Activated gamma-delta T cell treated with Interleukin-2 at 50 U/mL for 16 hours (primary cell): ENCODE results near the gene SAC3D1.
"Not testable (repeated sequence)": the region's sequence is repeated elsewhere in the genome, so short reads cannot be mapped to it uniquely, and the experiment has no call there.

ENCODE experiments used
- DNase-seq: peaks from one replicate; pipeline ENCODE4 v3.0.0-alpha.2; 2020

Gene SAC3D1

GRCh38 chr11:65040847-65041622 is at the start of gene SAC3D1:
SAC3D1 (plus strand) TSS chr11:65041210; CDS start chr11:65041293, 83 bp downstream.
- peak; percentile 84 for DNase-seq

- no peak for DNase-seq
Measured at GRCh38 chr11:64994318-64994717, 46.7 kb upstream of the SAC3D1 start.

DNA sequence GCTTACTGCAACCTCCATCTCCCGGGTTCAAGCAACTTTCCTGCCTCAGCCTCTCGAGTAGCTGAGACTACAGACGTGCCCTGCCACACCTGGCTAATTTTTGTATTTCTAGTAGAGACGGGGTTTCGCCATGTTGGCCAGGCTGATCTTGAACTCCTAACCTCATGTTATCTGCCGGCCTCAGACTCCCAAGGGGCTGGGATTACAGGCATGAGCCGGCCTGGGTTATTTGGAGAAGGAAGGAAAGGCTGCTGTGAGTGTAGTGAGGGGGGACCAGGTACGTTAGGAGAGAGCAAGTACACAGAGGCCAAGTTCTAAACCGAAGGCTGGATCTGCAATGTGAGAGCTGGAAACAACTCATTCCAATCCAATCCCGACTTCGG is 44.7 kb upstream of the SAC3D1 start:
- DNase-seq = no peak

DNA sequence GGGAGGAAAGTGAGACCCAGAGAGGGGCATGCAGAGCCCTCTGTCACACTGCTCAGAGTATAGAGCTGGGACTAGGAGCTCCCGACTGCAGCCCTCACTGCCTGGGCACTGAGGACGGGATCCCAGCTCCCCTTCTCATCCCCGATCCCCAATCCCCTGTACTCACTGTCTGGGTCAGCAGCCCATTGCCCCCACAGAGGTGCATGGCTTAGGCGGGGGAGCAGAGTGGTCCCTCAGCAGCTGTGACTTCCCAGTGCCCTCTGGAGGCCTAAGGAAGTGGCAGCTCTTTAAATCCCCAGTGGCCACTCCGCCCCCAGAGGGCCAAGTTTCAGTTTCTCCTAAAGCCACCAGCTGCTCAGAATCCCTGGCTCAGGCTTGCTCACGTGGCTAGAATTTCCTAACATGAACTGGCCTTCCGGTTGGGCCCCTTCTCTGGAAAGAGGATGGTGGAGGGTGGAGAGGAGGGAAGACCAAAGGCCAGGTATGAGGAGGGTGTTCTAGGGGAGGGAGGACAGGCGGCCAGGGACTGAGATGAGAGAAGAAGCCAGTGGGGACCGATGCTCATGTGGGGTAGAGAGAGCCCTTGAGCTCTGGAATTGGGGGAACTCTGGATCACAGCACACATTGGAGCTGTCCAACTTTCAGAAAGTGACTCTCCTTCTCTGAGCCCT is 44.2 kb upstream of the SAC3D1 start, which contains the start of gene BATF2:
Gene BATF2, minus strand, starts transcription at position 262 of the 671 bp plus-strand sequence. Its CDS starts 57 bp downstream, at position 205.
- DNase-seq = no peak

- no peak for DNase-seq
Measured at GRCh38 chr11:64998141-64998540, 42.9 kb upstream of the SAC3D1 start.

GRCh38 chr11:64998690-64999431 is 42.1 kb upstream of the SAC3D1 start:
- no peak for DNase-seq

DNA sequence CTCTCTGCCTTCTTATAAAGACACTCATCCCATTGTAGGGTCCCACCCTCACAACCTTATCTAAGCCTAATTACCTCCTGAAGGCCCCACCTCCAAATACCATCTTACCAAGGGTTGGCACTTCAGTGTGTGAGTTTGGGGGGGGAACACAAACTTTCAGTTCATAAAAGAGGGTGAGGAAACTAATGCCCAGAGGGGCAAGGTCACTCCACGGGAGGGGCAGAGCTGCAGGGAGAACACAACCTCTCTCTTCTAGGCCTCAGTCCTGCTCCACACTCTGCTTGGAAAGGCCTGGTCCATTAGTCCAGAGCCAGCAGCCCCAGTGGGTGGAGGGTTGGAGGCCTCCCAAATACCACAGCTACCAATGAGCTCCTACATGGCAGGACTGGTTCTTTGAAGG is 41.5 kb upstream of the SAC3D1 start:
- DNase-seq = no peak

DNA sequence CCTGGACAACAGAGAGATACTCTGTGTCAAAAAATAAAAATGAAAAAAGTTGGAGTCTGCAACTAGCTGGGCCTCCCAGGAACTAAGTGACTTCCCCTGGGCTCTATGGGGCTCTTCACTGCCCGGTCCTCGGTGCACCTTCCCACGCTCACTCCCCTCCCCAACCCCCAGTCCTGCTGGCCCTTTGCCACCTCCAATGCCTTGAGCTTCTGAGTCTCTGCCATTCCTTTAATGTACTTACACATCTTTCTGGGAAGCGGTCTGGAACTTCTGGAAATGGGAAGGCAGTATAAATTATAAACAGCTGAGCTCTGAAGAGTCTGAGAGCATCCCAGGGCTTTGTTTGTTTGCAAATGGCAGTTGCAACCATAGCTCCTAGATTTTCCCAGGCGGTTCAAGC is 38.3 kb upstream of the SAC3D1 start:
- DNase-seq = no peak

DNA sequence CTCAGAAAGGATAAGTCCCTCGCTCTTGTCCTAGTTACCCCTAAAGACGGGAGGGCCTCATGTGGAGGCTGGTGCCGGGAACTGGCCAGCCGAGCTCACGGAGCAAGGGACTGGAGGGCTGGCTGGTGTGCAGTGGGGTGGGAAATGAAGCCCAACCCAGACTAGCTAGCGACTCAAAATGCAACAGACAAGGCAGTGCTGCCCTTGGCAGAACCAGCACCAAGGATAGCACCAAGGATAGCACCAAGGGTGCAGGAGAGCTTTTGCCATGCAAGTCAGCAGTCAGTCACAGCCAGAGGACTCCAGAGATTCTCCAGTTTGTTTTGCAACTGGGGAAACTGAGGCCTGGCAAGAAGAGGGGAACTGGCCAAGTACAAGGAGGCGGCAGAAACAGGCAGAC is 37.7 kb upstream of the SAC3D1 start:
- DNase-seq = no peak

- not testable (repeated sequence) for DNase-seq
Measured at GRCh38 chr11:65003968-65004367, 37.0 kb upstream of the SAC3D1 start.

DNA sequence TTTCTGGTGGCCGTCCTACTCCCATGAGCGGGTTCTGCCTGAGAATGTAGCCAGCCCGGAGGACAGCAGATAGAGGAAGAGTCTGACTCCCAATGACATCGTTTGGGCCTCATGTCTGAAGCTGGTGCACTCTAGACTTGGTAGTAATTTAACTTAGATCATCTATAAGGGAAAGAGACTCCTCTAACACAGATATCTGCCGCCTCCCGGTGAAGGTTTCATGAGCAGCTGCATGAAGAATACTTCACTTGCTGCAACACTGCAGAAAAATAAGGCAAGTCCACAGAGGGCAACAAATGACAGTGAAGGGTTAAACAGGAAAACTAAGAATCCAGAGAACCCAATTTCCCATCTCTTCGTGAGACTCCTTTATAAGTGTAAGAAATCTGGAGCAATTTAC is 33.0 kb upstream of the SAC3D1 start:
- no peak for DNase-seq

DNA sequence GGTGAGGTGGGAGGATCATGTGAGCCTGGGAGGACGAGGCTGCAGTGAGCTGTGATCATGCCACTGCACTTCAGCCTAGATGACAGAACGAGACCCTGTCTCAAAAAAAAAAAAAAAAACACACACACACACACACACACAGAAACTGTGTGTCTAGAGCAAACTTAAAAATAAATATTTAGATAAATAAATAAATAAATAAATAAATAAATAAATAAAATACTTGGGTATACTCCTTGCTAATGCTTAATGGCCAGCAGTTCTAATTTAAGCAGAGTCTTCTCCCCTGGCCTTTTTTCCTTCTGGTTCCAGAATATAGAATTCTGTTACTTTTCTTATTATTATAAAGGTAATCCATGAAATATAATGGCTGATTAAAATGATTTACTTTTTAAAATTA is 32.1 kb upstream of the SAC3D1 start:
- no peak for DNase-seq

GRCh38 chr11:65013130-65013887 is 27.7 kb upstream of the SAC3D1 start:
- peak; percentile 89 for DNase-seq

DNA sequence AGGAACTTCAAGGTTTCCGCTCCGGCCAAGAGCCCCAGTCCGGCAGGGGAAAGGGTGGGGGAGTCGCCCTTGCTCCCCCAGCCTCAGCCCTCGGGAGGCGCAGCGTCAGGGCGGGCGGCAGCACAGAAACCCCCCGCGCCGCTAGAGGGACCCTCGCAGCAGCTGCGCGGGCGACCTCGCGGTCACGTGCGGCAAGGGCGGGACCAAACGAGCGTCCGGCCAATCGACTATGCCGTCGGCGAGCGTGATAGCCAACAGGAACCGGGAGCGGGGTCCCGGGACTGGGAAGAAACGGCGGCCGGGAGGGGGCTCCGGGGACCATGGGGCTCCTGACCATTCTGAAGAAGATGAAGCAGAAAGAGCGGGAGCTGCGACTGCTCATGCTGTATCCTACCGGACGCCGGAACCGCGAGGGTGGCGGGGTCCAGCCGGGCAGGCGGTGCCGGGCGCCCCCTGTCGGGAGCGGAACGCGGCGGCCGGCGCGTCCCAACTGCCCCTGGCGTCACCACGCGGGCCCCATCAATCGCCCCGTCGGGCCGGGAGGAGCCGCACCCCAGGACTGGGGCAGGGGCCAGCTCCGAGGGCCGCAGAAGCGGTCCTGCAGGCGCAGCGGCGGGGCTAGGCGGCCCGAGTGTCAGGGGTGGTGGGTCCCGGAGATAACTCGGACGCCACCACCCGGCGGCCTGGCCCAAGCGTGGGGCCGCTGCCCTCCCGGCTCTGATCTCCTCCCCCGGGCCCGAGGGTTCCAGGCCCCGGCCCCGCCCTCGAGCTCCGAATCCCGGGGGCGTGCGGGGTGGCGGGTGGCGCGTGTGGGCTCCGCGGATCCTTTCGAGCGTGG is 26.9 kb upstream of the SAC3D1 start, which contains the start of gene ARL2:
Gene ARL2, plus strand, starts transcription at position 273 of the 838 bp plus-strand sequence. Its CDS starts 48 bp downstream, at position 321.
- DNase-seq = peak; percentile 84

DNA sequence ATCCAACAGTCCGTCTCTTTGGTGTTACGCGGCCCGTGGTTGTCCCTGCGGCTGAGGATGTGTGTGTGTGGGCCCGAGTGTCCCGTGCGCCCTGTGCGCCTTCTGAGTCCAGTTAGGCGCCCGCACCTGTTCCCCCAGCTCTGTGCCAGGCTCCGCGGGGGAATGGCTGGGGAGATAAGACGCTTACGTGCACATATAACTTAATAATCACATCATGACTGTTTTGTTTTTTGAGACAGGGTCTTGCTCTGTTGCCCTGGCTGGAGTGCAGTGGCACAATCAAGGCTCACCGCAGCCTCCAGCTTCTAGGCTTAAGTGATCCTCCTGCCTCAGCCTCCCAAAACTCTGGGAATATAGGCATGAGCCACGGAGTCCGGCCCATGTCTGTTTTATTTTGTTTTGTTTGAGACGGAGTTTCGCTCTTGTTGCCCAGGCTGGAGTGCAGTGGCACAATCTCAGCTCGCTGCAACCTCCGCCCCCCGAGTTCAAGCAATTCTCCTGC is 26.2 kb upstream of the SAC3D1 start:
- DNase-seq = no peak

GRCh38 chr11:65016705-65017104 is 24.3 kb upstream of the SAC3D1 start:
- no peak for DNase-seq

DNA sequence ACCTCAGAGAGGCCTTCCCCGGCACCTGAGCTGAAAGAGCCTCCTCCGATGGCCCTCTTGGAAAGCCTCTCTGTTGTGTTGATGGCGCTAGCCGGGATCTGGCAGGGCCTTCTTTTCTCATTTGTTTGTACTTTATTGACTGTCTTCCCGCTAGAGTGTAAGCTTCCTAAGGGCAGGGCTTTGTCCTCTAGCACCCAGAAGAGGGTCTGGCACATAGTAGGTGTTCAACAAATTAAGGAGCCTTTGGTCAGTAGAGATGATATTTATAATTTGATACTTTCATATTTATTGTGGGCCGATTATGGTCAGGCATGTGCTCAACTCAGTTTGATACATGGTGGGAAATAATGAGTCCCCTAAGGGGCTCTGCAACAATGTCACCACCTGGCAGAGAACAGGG is 23.1 kb upstream of the SAC3D1 start:
- no peak for DNase-seq

DNA sequence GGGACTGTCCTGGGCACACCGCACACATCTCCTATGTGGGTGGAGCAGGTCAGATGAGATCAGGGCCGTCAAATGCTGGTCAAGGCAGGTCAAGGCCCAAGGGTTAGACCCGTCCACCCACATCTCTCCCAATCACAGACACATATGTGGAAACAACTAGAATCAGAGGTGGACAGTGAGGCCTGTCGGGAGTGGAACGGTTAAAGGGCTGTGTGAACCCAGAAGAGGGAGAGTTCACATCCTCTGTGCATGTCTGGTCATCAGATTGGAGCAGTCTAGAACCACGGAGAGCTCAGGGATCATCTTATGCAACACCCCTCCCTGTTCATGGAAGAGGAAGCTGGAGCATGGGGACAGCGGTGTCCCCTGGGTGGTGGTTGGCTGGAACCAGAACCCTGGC is 21.2 kb upstream of the SAC3D1 start:
- DNase-seq = no peak

GRCh38 chr11:65021003-65021402 is 20.0 kb upstream of the SAC3D1 start:
- DNase-seq = no peak

- no peak for DNase-seq
Measured at GRCh38 chr11:65021509-65021908, 19.5 kb upstream of the SAC3D1 start.

GRCh38 chr11:65023502-65023901 is 17.5 kb upstream of the SAC3D1 start:
- DNase-seq = not testable (repeated sequence)

DNA sequence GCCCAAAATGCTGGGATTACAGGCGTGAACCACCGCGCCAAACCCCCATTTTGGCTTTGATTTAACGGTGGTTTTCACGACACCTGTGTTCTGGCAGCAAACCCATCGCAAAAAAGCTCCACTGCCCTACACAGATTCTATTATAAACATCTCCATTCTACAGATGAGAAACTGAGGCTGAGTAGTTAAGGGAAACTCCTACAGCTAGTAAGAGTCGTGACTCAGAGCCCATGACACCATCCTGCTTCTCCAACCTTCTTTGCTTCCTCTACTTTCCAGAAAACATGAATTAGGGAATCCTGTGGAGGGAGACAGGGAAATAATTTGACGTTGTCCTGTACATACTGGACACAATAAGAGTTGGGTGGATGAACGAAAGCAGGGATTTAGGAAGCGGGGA is 14.2 kb upstream of the SAC3D1 start:
- DNase-seq = no peak
